ENCODE results near the gene MAJIN. TPM values are rescaled to one million over a fixed set of nuclear protein-coding genes. Genes with fewer than 3 reads are reported as not detected.

The MAJIN gene
- total and polyA plus RNA-seq, 9 of the 15 experiments (the other 6 are each of a cell fraction or from before 2014, with no cell fraction given), result 0.17 to 0.83 (median 0.24) TPM; not detected in 2

DNA sequence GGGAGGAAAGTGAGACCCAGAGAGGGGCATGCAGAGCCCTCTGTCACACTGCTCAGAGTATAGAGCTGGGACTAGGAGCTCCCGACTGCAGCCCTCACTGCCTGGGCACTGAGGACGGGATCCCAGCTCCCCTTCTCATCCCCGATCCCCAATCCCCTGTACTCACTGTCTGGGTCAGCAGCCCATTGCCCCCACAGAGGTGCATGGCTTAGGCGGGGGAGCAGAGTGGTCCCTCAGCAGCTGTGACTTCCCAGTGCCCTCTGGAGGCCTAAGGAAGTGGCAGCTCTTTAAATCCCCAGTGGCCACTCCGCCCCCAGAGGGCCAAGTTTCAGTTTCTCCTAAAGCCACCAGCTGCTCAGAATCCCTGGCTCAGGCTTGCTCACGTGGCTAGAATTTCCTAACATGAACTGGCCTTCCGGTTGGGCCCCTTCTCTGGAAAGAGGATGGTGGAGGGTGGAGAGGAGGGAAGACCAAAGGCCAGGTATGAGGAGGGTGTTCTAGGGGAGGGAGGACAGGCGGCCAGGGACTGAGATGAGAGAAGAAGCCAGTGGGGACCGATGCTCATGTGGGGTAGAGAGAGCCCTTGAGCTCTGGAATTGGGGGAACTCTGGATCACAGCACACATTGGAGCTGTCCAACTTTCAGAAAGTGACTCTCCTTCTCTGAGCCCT is 24.9 kb upstream of the MAJIN start, which contains the start of gene BATF2 (continued):
- TF ChIP-seq RAD21 (CRISPR knock-in tag; conservative IDR thresholded peaks at IDR 0.05 in 1 of 2, IDR thresholded peaks at IDR 0.05 in 1 of 2) (peak; percentile 88), RAD51 (IDR thresholded peaks at IDR 0.05; ENCODE audit: borderline replicate concordance, low read depth) (peak; percentile 78), FOXJ3 (CRISPR knock-in tag; IDR thresholded peaks at IDR 0.05) (no peak), CXXC5 (CRISPR knock-in tag; IDR thresholded peaks at IDR 0.05) (0 out of 2 replicates have a peak, but pooled peaks have one; percentile 45), TCF7 (IDR thresholded peaks at IDR 0.05; ENCODE audit: borderline replicate concordance) (no peak), RBFOX2 (IDR thresholded peaks at IDR 0.05; ENCODE audit: low read depth, low read length) (peak; percentile 74), HNRNPUL1 (IDR thresholded peaks at IDR 0.05; ENCODE audit: low read length) (no peak), SRSF9 (IDR thresholded peaks at IDR 0.05; ENCODE audit: borderline replicate concordance, low read depth, low read length) (no peak), E4F1 (CRISPR knock-in tag; IDR thresholded peaks at IDR 0.05; ENCODE audit: borderline replicate concordance) (no peak), RBBP5 (IDR thresholded peaks at IDR 0.05; ENCODE audit: borderline replicate concordance, insufficient read depth, low read length, poor library complexity, severe bottlenecking) (peak; percentile 22), NFRKB (IDR thresholded peaks at IDR 0.05; ENCODE audit: low read depth) (no peak), GMEB1 (CRISPR knock-in tag; IDR thresholded peaks at IDR 0.05) (no peak), SMAD4 (CRISPR knock-in tag; conservative IDR thresholded peaks at IDR 0.05) (peak; percentile 67), ZNF143 (CRISPR knock-in tag; IDR thresholded peaks at IDR 0.05) (no peak), CEBPB (tag; IDR thresholded peaks at IDR 0.05) (no peak; the same call in 1 of the 2 replicates)
- TF ChIP-seq, protein P1, sequence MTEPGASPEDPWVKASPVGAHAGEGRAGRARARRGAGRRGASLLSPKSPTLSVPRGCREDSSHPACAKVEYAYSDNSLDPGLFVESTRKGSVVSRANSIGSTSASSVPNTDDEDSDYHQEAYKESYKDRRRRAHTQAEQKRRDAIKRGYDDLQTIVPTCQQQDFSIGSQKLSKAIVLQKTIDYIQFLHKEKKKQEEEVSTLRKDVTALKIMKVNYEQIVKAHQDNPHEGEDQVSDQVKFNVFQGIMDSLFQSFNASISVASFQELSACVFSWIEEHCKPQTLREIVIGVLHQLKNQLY (CRISPR knock-in tag; conservative IDR thresholded peaks at IDR 0.05), result no peak
- TF ChIP-seq, protein P2, sequence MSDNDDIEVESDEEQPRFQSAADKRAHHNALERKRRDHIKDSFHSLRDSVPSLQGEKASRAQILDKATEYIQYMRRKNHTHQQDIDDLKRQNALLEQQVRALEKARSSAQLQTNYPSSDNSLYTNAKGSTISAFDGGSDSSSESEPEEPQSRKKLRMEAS (CRISPR knock-in tag; IDR thresholded peaks at IDR 0.05), result peak; percentile 67; the same call in 1 of the 2 replicates
- TF ChIP-seq, protein P3, sequence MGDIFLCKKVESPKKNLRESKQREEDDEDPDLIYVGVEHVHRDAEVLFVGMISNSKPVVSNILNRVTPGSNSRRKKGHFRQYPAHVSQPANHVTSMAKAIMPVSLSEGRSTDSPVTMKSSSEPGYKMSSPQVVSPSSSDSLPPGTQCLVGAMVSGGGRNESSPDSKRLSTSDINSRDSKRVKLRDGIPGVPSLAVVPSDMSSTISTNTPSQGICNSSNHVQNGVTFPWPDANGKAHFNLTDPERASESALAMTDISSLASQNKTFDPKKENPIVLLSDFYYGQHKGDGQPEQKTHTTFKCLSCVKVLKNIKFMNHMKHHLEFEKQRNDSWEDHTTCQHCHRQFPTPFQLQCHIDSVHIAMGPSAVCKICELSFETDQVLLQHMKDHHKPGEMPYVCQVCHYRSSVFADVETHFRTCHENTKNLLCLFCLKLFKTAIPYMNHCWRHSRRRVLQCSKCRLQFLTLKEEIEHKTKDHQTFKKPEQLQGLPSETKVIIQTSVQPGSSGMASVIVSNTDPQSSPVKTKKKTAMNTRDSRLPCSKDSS (IDR thresholded peaks at IDR 0.05; ENCODE audit: low read depth, partially characterized antibody), result no peak
- TF ChIP-seq, protein P4, sequence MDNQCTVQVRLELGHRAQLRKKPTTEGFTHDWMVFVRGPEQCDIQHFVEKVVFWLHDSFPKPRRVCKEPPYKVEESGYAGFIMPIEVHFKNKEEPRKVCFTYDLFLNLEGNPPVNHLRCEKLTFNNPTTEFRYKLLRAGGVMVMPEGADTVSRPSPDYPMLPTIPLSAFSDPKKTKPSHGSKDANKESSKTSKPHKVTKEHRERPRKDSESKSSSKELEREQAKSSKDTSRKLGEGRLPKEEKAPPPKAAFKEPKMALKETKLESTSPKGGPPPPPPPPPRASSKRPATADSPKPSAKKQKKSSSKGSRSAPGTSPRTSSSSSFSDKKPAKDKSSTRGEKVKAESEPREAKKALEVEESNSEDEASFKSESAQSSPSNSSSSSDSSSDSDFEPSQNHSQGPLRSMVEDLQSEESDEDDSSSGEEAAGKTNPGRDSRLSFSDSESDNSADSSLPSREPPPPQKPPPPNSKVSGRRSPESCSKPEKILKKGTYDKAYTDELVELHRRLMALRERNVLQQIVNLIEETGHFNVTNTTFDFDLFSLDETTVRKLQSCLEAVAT (IDR thresholded peaks at IDR 0.05), result no peak

Data from K562 (cell line).